Midbrain (tissue), 1 donor: ENCODE data around the gene RAD9A.
A peak's percentile ranks its signal among the peaks of the same experiment; 100 is the strongest.

Experiments
- DNase-seq: peaks from one replicate; lab custom pipeline; 2025; lab: John Stamatoyannopoulos, UW

The RAD9A gene

DNA sequence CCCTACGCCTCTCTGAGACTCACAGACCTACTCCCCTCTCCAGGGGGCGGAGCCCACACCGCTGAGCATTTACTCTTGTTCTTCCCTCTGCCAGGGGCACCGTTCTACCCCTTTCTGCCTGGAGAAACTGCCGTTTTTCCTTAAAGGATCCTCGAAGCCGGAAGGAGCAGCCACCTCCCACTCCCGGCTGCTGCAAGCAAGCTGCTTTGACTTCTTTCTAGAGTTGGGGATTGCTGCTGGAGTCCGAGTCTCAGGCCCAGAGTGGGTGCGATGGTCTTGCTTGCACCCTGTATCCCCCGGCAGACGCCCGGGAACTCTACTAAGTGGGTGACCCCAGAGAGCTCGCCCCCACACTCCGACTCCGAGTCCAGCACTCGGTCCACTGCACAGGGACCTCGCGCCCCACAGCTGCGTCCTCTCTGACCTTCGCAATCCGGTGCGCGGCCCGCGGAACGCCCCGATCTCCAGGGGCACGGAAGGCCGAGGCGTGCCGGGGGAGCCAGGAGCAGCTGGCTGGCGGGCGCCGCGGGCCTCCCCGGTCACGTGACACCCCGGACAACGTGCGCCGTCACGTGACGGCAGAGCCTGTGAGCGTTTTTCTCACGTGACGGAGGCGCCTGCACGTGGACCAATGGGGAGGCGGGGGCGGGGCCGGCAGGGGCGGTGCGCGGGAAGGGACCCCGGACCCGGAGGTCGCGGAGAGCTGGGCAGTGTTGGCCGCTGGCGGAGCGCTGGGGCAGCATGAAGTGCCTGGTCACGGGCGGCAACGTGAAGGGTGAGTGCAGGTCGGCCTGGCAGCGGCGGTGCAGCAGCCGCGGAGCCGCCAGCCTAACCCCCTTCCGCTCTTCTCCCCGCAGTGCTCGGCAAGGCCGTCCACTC, at the start of gene RAD9A:
Gene RAD9A (plus strand): TSS at position 683 of the 879 bp plus-strand sequence. CDS start 59 bp downstream, at position 742.
- DNase-seq: peak; percentile 94

DNA sequence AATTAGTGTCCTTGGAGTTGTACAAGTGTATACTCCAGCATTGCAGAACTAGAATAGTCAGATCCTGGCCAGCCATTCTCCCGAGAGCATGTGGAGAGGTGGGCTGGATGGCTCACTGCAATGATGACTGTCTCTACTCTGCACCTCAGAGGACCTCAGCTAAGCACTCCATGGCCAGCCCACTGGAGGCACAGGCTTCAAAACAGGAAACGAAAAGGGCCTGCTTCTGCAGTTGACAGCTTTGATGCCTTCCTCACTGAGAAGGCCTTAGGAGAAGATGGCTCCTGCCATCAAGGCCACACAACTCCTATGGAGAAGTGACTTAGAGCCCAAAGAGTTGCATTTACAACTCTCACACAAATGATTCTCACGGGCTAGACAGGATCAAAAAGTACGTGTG, 47.5 kb upstream of the RAD9A start:
- DNase-seq: no peak

DNA sequence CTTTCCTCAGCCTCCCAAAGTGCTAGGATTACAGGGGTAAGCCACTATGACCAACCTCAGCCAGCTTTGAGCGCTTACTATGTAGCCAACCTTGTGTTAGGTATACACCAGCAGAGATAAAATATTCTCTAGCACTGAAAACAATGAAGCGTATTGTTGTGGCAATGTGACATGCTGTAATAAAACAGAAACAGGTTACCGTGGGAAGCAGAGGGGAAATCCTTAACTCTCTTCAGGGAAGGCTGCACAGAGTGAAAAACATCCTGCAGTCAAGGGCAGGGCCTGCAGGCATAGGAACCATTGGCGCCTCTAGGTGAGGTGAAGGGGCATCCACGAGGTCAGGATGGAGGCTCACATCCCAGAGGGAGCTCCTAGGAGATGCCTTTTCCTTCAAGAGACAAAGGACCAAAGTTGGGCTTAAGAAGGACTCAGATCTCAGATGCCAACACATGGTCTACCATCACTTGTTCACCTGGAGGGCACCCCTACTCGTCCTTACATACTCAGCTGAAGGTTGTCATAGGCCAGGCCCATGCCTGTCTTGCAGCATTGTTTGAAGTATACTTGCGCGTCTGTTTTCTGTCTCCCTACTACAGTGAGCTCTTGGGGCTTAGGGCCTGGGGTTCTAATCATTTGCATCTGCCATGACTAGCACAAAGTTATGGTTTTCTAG, 46.4 kb upstream of the RAD9A start:
- no peak for DNase-seq

DNA sequence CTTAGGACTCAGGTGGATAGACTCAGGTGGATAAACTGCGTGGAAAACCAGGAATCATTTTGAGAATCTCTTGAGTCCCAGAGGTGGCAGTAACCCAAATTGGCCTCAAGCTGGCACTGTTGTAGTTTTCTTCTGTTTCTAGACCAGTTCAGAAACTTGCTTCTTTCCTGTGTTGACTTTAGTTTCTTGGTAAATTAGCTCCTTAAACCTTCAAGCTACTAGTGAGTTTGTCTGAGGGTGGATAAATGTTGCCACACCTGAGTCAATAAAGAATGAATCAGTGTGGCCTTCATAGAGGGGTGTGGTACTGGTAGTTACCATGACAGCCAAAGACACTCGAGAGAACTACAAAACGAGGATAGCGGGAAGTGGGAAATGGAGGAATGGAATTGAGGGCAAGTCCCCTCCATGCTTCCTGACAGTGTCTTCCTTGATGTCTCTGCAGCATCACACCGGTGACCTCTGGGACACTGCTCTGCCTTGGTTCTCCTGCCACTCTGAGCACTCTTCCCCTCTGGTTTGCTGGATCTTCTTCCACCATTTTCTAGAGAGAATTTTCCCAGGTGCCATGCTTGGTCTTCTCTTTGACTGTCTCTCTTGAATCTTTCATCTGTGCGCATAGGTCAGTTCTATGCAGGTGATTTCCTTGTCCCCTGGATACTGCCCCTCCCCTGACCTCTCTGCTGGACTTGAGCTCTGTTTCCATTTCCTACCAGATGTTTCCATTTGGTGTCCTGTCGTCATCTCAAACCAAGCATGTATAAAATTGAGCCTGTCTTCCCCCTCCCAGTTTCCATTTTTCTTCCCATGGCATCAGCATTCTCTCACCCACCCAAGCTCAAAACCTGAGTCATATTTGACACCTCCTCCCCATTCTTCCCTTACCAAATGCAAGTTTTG, 45.6 kb upstream of the RAD9A start:
- no peak for DNase-seq

DNA sequence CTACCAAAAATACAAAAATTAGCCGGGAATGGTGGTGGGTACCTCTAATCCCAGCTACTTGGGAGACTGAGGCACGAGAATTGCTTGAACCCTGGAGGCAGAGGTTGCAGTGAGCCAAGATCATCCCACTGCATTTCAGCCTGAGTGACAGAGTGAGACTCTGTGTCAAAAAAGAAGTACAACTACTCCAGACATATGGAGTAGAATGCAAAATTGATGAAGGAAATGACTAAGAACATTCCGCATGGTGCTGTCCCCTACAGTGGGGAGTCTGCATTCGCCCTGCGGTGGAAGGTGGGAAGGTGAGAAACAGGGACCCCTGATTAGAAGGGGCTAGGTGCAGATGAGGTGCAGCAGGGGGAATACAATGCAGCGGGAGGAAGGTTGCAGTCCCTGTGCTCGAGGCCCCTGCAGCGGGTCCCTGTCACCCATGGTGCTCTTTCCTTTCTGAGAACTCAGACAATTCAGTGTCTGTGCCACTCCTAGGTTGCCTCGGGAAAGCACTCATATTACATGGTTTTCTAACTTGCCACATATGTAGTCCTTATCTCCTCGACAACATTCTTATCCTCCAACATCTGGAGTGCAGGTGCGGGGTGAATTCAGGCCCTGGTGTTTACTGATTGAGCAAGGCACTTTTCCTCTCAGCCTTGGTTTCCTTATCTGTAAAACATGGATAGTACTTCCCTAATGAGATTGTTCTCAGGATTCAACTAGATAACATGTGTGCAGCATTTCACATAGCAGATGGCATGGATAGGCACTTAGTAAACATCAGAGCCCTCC, 43.6 kb upstream of the RAD9A start:
- DNase-seq: no peak

DNA sequence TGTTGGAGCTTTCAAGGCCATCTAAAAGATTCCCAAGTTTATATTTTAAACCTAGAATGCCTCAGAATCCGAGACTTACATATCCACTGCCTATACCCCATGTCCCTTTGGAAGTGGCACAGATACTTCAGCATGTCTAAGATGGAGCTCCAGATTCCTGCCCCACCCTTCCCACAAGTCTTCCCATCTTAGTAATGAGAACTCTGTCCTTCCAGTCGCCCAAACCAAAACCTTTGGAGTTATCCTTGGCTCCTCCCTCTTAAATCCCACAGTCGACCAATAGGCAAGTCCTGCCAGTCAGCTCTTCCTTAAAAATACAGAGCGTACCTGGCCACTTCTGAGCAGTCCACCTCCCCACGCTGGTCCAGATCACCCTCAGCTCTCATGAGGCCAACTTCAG, 42.8 kb upstream of the RAD9A start:
- DNase-seq: no peak

DNA sequence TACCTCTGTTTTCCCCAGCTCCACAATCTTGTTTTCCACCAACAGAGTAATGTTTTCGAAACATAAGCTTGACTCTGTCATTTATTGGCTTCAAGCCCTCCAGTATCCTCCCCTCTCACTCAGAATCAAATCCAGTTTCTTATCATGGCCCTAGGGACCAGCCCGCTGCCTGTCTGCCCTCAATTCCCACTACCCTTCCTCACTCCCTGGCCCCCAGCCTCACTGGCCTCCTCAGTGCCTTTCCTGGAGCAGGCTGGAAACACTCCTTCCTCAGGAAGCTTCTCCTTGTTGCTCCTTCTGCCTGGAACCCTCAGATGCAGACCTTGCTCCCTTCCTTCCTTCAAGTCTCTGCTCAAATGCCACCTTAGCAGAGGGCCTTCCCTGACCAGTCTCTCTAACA, 42.3 kb upstream of the RAD9A start:
- no peak for DNase-seq

DNA sequence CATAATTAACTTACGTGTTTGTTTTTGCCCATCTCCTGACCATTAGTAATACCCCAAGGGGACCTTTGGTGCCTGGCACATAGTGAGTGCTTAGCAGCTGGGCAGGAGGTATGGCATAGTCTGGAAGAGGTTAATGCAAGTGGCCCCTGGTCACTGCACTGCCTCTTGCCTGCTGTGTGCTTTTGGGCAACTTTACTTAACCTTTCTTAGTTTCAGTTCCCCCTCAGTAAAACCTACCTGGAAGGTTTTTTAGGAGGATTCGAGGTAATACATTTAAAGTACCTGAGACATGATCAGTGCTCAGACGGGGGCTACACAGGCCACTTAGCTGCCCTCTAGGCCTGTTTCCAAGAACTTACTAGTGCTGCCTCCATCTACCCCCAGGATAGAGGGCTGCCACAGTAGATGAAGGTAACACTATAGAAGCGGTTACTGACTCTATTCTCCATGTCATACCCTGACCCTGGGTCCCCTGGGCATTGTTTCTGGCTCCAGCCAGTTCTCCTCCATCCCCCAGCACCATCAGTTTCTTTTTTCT, 41.8 kb upstream of the RAD9A start:
- DNase-seq: no peak

DNA sequence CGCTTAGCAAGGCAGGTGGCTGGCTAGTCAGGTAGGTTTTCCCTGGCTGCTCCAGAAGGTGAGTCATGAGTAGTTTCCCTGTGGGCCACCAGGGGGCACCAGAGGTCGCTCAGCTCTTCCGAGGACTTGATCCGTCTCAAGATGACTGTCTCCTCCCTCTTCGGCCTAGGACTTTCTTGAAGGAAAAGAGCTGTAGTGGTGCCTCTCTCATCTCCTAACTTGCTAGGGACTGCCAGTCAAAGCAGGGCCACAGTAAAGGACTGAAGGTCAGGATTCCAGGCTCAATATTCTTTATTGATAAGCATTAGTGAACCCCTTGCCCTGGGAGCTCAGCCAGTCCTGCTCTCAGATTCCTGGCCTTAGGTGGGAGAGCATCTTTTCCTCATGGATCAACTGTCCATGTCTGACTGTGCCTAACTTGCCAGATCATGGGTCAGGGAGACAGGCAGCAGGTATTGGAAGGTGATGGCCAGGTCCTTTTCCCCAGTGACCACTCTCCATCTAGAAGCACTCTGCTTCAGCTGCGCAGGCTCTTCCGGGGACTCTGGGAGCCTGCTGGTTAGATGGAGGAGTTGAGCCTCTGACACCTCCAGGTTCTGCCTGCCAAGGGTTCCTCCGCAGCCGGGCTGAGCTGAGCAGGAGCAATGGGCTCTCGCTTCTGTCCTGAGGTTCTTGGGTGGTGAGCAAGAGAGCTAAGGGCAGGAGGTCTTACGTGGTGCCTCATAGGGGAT, 40.3 kb upstream of the RAD9A start:
- DNase-seq: peak; percentile 69

DNA sequence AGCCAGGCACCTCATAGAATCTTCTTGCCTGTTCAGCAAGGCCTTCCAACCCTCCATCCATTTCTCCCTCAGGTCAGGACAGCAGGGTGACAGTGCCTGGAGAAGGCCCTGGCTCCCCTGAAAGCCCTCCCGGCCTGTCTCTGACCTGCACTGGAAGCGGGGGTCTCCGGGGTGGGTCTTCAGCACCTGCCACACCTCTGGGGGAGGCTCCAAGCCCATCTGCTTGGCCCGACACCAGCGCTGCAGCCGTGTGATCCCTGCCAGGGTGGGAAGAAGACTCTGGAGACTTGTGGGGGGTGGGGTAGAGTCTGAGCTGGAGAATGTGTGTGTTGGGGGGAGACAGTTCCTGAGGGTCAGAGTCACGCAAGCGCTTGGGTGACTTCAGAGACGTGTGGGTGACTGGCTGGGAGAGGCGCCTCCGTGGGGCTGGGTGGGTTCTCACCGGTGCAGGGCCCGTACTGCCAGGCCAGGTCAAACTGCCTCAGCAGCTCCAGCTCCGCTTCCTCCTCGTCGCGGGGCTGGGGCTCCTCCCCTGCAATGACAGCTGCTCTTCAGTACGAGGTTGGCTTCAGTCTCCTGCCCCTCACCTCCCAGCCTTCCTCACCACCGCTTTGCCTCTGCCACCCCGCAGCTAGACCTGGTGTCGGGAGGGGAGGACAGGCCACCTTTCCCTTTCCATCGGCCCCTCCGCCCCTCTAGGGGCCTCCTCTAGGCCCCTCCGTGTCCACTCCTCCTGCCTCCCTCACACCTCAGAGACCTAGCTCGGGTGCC, 39.1 kb upstream of the RAD9A start:
- no peak for DNase-seq

DNA sequence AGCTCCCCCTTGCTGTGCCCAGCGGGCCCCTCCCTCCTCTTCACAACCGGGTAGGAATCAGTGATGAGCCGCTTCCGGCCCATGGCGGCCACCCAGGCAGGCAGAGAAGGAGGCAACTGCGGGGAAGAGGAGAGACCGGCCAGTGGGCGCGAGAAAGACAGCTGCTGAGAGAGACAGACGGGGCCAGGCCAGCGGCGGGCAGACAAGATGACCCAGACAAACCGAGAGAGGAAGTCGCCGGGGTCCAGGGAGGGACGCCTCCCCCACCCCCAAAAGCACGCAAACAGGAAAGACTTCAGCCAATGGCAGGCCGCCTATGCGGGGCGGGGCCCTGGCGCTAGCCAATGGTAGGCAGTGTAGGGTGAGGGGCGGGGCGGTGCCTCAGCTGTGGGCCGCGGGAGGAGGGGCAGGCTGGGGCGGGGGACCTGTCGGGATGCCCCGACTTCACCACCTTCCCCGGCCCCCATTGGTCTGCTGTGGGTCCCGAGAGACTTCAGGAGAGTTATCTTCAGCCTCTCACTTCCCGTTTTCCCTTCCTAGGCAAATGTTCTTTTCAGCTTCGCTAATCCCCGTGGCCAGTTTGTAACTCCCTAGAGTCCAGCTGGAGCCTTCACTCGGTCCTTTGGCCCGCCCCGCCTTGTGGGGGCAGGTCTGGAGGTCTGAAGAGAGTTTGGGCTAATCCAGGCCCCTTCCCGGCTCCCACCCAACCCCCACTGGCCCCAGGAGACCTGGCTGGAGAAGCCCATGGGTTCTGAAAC, 38.3 kb upstream of the RAD9A start, which contains the start of gene POLD4:
Gene POLD4 (minus strand): TSS at position 230 of the 758 bp plus-strand sequence. CDS start 147 bp downstream, at position 83.
- peak; percentile 97 for DNase-seq

DNA sequence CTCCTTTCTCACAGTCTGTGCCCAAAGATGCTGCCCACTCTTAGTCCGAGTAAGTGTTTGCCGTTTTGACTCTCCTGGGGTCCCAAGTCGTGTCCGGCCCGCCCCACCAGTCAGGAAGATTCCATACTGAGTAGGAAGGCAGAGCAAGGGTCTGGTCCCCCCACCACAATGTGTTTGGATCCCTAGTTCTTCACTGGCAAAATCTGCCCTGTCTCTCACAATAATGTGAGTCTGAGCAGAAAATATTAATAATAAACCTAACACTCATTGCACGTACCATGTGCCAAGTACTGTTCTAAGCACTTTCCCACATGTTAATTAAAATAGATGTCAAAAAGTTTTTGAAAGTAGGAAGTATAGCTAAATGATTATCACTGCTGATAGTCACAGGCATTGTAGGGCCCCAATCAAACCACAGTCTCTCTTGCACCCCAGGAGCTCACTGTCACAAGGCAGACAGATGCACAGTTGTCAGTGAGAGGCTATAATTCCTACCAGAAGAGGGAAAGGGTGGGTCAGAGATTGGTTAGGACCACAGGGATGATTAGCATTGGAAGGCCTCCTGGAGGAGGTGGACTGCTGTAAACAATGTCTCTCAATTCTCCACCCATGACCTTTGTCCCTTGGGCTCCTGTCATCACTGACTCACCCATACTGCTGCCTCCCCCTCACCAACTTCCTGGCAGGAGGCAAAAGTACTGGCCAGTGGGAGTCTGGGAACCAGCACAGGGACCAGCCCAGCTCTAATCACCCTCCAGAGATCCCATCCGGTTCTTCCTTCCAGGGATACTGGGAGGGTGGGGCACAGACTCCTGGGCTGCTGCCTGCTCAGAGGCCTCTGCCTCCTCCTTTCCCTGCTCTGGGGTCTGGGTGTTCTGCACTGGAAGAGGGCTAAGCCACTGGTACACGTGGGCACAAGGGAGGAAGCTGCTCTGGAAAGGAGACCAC, 37.4 kb upstream of the RAD9A start:
- no peak for DNase-seq

DNA sequence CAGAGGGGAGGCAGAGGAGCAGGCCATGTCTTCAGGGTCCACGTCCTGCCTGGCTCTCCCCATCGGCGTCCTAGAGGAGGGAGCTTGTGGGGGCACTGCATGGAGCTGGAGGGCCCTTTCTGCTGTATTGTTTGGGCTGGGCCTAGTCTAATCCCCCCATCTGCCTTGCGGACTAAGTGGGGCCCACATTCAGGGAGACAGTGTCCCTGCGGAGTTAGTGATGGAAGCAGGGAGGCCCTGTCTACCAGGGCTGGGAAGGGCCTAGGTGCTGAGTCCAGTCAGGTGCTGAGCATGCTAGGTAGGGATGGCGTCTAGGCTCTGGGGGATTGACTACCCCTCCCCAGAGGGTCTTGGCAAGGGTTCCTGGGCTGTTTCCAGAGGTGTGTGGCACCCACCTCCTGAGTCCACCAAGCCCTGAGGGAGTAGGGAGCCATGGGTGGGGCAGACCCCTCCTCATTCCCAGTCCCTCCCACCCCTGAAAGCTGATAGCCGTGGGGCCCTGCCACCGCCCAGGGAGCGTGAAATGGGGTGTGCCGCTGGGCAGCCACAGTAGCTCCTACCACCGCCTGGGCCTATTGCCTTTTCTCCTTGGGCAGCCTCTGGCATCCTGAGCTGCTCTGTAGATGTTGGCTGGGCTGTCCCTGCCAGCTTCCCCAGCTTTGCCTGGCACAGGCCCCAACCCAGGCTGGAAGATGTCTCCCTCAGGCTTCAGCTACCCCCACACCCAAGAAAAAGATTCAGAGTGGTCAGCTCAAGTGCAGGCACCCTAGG, 36.6 kb upstream of the RAD9A start:
- DNase-seq: no peak

DNA sequence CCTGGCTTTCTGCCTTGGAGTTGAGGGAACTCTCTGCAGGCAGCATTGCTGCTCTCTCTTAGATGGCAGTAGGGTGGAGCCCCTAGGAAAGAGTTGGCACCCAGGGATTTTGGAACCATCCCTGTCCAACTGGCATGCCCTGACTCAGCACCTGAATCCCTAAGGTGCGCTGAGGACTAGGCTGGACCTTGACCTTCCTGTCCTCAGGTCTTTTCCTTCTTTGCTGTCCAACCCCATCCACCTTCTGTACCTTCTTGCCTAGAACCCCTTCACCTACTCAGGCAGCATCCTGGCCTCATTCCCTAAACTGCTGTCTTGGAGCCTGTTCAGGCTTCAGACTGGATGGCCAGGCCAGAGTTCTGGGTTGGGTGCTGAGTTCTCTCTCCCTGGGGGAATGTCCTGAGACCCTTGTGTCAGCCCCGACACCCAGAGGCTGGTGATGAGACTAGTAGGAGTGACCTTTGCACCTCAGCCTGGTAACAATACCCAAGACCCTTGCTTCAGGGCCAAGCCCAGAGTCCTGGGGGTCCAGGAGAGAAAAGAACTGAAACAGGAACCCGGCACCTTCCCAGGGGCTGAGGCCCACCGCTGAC, 35.9 kb upstream of the RAD9A start:
- DNase-seq: no peak

DNA sequence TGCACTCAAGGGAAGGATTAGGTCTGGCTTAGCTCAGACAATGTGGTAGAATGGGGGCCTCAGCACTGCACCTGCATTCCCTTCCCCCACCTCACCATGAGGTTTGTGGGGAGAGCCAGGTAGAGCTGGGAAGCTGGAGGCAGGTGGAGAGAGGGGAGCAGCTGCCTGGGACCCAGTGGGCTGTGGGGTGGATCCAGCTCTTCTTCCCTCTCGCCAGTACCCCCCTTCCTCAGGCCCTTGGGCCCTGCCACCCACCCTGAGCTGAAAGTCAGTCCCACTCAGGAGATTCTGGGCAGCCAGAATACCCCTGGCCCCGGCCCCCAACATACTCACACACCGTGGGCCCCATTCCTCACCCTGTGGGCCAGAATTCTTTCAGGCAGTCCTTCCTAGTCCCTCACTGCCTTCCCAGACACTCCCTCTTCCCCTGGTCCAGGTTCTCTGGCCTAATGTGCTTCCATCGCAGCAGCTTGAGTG, 35.4 kb upstream of the RAD9A start:
- no peak for DNase-seq

DNA sequence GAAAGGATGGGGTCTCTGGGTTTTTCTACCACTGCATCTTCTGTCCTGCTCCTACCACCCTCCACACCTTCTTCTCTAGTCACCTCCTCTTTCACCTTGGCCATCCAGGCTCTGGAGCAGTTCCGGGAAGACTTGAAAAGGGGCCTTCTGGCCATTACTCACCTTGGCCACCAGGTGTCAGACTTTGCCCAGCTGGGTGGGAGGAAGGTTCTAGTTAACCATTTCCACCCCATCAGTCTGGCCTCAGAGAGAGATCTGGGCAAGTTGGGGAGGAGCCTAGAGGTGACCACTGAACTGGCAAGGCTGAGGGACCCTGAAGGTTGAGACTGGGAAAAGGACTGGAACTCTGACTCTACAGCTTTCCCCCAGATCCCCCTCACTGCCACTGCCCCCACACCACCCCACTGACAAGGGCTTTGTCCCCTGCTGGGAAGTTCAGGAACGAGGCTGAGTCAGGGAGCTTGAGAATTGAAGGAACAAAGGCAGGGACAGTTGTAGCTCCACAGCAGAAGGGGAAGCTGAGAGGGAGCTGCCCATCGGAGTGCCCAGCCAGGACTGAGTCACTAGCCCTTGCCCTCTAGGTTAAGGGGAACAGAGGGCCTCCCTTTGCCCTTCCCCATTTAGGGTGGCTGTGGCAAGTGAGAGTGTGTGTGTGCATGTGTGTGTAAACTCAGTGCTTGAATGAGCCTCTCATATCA, 34.8 kb upstream of the RAD9A start:
- DNase-seq: peak; percentile 38
